ENCODE data around the gene KIAA1671. TPM values are rescaled to one million over a fixed set of nuclear protein-coding genes. Genes with fewer than 3 reads are reported as not detected.
"Not testable (repeated sequence)": the region's sequence is repeated elsewhere in the genome, so short reads cannot be mapped to it uniquely, and the experiment has no call there.

The KIAA1671 gene
- total RNA-seq, 1 donor from 2014 or later = 43.7 TPM

- not testable (repeated sequence) for DNase-seq (ENCODE audit: low spot score)
Measured at GRCh38 chr22:25233706-25234105, 281.2 kb downstream of the KIAA1671 start.

- DNase-seq (ENCODE audit: low spot score) = peak; percentile 81
Measured at GRCh38 chr22:25235547-25236290, 283.2 kb downstream of the KIAA1671 start.

GRCh38 chr22:25236417-25236816, 283.9 kb downstream of the KIAA1671 start:
- no peak for DNase-seq (ENCODE audit: low spot score)

- no peak for DNase-seq (ENCODE audit: low spot score)
Measured at GRCh38 chr22:25237503-25237902, 285.0 kb downstream of the KIAA1671 start.

- not testable (repeated sequence) for DNase-seq (ENCODE audit: low spot score)
Measured at GRCh38 chr22:25238058-25238457, 285.5 kb downstream of the KIAA1671 start.

Other genes starting within 250 kb of the KIAA1671 start
- not detected for gene PIWIL3, start 178.0 kb upstream of the KIAA1671 start, total RNA-seq
- gene SGSM1, start 146.5 kb upstream of the KIAA1671 start, total RNA-seq = 10.6 TPM
- gene LHFPL7, start 6.0 kb upstream of the KIAA1671 start, total RNA-seq = not detected
- not detected for gene CRYBB3, start 247.1 kb downstream of the KIAA1671 start, total RNA-seq